ENCODE results near the gene HMG20B.

- TF ChIP-seq, protein P1, sequence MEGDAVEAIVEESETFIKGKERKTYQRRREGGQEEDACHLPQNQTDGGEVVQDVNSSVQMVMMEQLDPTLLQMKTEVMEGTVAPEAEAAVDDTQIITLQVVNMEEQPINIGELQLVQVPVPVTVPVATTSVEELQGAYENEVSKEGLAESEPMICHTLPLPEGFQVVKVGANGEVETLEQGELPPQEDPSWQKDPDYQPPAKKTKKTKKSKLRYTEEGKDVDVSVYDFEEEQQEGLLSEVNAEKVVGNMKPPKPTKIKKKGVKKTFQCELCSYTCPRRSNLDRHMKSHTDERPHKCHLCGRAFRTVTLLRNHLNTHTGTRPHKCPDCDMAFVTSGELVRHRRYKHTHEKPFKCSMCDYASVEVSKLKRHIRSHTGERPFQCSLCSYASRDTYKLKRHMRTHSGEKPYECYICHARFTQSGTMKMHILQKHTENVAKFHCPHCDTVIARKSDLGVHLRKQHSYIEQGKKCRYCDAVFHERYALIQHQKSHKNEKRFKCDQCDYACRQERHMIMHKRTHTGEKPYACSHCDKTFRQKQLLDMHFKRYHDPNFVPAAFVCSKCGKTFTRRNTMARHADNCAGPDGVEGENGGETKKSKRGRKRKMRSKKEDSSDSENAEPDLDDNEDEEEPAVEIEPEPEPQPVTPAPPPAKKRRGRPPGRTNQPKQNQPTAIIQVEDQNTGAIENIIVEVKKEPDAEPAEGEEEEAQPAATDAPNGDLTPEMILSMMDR (IDR thresholded peaks at IDR 0.05): no peak
- no peak for TF ChIP-seq POLR2AphosphoS5 (IDR thresholded peaks at IDR 0.05)
Observed at GRCh38 chr19:3627351-3627723, 54.6 kb downstream of the HMG20B start.
